Esophagus (tissue), 2 donors: ENCODE results near the gene NCBP1. TPM values are rescaled to one million over a fixed set of nuclear protein-coding genes. Genes with fewer than 3 reads are reported as not detected.

Experiments used
- H3K27ac ChIP-seq, 2 donors: one replicate each; pipeline ENCODE4 v1.5.1; 2013; ENCODE audit warnings: low read depth in 2 of 2, mild to moderate bottlenecking in 2 of 2, inconsistent platforms in 1 of 2, low read length in 1 of 2, moderate library complexity in 1 of 2
- H3K27me3 ChIP-seq, 2 donors: one replicate each; pipeline ENCODE4 v1.6.1; 2013; ENCODE audit warnings: low read length in 2 of 2, control low read depth in 1 of 2, mild to moderate bottlenecking in 1 of 2; ENCODE audit not compliant: insufficient read depth in 2 of 2, control insufficient read depth in 1 of 2
- H3K36me3 ChIP-seq, 2 donors: one replicate each; pipeline ENCODE4 v1.6.1; 2013; ENCODE audit warnings: low read length in 1 of 2; ENCODE audit not compliant: control insufficient read depth in 2 of 2, insufficient read depth in 2 of 2
- H3K4me1 ChIP-seq, 2 donors: one replicate each; pipeline ENCODE4 v1.6.1; 2013; ENCODE audit warnings: low read length in 1 of 2; ENCODE audit not compliant: control insufficient read depth in 2 of 2, insufficient read depth in 2 of 2
- H3K4me3 ChIP-seq, 2 donors: one replicate each; pipeline ENCODE4 v1.5.1; 2013; ENCODE audit warnings: low read length in 2 of 2, mild to moderate bottlenecking in 2 of 2, low read depth in 1 of 2, moderate library complexity in 1 of 2
- H3K9me3 ChIP-seq, 2 donors: one replicate each; pipeline ENCODE4 v1.6.1; 2013; ENCODE audit warnings: mild to moderate bottlenecking in 2 of 2, low read depth in 1 of 2, low read length in 1 of 2, moderate library complexity in 1 of 2; ENCODE audit not compliant: control insufficient read depth in 2 of 2, insufficient read depth in 1 of 2
- WGBS, 2 donors: extraction: QIAGEN DNeasy Blood & Tissue Kit; methylation state at CpG; one replicate each; pipeline ENCODE4 v1.1.7; 2013; 5-methylcytosine and 5-hydroxymethylcytosine counted together
- polyA plus RNA-seq, 2 donors: library from polyadenylated mRNA; stranded (reverse); fragments of 200-250 nt; gene quantifications; one replicate each; pipeline ENCODE4 v1.2.3, GENCODE V29; 2013
- donor health status: healthy with polysubstance abuse.
- donor health status: Bipolar disorder and iron deficiency.

Gene NCBP1
- polyA plus RNA-seq, 2 donors, result 6.7 to 8.1 TPM

DNA sequence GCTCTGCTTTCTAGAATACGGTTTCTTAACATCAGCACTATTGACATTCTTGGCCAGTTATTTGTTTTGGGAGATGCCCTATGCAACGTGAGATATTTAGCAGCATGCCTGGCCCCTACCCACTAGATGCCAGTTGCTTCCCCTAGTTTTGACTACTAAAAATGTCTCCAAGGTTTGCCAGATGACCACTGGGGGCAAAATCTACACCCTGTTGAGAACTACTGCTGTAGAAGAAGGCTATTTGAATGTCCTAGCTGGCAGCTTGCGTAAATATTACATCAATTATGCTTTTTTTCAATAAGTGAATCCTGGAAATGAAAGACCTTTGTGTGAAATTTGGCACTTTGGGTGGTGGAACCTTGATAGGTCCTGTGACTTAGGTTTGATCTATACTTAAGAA, 5.0 kb downstream of the NCBP1 start:
- Histone ChIP-seq H3K4me1 (no peaks in the 10 kb centered on the region), H3K27me3 (no peaks in the 10 kb centered on the region), H3K27ac (no peak overlapping the region), H3K4me3 (no peak overlapping the region), H3K9me3 (no peaks in the 10 kb centered on the region), H3K36me3 (peaks cover 0 to 2% of the 10 kb centered on the region in 2 donors)
- WGBS, 2 donors, result 75% methylated on average over 3 of the region's 3 CpGs

DNA sequence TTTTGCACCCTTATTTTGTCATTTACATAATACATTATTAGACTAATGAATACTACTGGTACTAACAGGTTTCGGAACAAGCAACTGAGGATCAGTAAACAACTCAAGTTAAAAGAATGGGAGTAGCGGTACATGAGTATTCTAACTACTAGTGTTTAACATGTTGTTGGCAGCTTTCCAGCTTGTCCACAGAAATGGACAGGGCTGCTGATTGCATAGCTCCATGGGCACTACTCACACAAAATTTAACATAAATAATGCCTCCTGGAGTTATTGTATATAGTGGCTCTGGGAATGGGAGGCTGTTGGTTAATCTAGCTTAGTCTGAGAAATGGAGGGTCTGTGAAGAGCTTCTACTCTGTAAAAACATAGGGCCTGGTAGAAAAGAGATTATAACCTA, 6.7 kb downstream of the NCBP1 start:
- no peaks in the 10 kb centered on the region for H3K9me3 ChIP-seq
- peaks cover 2 to 4% of the 10 kb centered on the region in 2 donors for H3K36me3 ChIP-seq
- H3K27me3 ChIP-seq, result no peaks in the 10 kb centered on the region
- WGBS, 2 donors, result 72 to 88% methylated on average over 2 of the region's 2 CpGs
- H3K4me1 ChIP-seq, result no peaks in the 10 kb centered on the region
- H3K27ac ChIP-seq, result no peak overlapping the region
- H3K4me3 ChIP-seq, result no peak overlapping the region

DNA sequence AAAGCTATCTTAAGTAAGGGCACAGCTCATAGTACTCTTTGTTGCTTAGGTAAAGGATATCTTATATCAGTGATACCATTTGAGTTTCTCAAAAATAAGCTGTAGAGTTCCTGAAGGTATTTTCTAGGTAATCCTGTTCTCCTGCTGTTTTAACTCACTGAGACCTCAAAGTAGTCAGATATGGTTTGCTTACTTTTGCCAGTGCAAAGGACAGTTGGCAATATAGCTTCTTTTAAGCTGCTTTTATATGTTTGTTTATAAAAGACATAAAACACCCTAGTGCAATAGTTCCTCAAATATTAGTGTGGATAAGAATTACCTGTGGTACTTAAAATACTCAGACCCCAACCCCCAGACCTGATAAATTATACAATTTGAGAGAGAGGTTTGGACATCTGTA, 12.1 kb downstream of the NCBP1 start:
- Histone ChIP-seq H3K27me3 (no peaks in the 10 kb centered on the region), H3K4me1 (no peaks in the 10 kb centered on the region), H3K27ac (no peak overlapping the region), H3K4me3 (no peak overlapping the region), H3K36me3 (peaks cover 7 to 8% of the 10 kb centered on the region in 2 donors), H3K9me3 (no peaks in the 10 kb centered on the region)

DNA sequence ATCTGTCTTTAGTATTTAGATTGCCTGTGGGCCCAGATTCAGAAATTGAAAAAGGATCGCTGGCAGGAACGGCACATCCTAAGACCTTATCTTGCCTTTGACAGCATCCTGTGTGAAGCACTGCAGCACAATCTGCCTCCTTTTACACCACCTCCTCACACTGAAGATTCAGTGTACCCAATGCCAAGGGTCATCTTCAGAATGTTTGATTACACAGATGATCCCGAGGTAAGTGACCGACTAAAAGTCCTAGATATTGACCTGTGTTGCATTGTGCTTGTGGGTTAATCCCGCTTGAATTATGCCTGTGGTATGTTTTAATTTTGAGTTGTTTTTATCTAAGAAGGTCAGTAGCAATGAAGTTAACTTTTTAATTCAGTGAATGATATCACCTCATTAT, 14.4 kb downstream of the NCBP1 start:
- WGBS, 2 donors, result 95 to 96% methylated on average over 5 of the region's 5 CpGs
- Histone ChIP-seq H3K27me3 (no peaks in the 10 kb centered on the region), H3K27ac (no peak overlapping the region), H3K9me3 (no peaks in the 10 kb centered on the region), H3K4me3 (no peak overlapping the region), H3K4me1 (no peaks in the 10 kb centered on the region), H3K36me3 (peaks cover 7 to 8% of the 10 kb centered on the region in 2 donors)

- Histone ChIP-seq H3K27me3 (no peaks in the 10 kb centered on the region), H3K36me3 (peaks cover 5 to 12% of the 10 kb centered on the region in 2 donors)
- 79 to 84% methylated on average over 3 of the region's 3 CpGs for WGBS, 2 donors
Observed at GRCh38 chr9:97651646-97652045, 18.0 kb downstream of the NCBP1 start.

GRCh38 chr9:97658707-97659106, 25.1 kb downstream of the NCBP1 start:
- H3K4me1 ChIP-seq, result no peaks in the 10 kb centered on the region
- peaks cover 5 to 6% of the 10 kb centered on the region in 2 donors for H3K36me3 ChIP-seq
- no peaks in the 10 kb centered on the region for H3K27me3 ChIP-seq
- no peak overlapping the region for H3K27ac ChIP-seq
- H3K4me3 ChIP-seq, result no peak overlapping the region
- 64 to 73% methylated on average over 1 of the region's 1 CpG for WGBS, 2 donors
- no peaks in the 10 kb centered on the region for H3K9me3 ChIP-seq

More at GRCh38 chr9:97651646-97652045, 18.0 kb downstream of the NCBP1 start:
- Histone ChIP-seq H3K9me3 (no peaks in the 10 kb centered on the region), H3K27ac (no peak overlapping the region), H3K4me1 (no peaks in the 10 kb centered on the region), H3K4me3 (no peak overlapping the region)

- H3K36me3 ChIP-seq, result peaks cover 4 to 12% of the 10 kb centered on the region in 2 donors
- no peaks in the 10 kb centered on the region for H3K4me1 ChIP-seq
- no peak overlapping the region for H3K27ac ChIP-seq
- 91 to 94% methylated on average over 3 of the region's 3 CpGs for WGBS, 2 donors
- H3K27me3 ChIP-seq, result no peaks in the 10 kb centered on the region
- H3K4me3 ChIP-seq, result no peak overlapping the region
- no peaks in the 10 kb centered on the region for H3K9me3 ChIP-seq
Observed at GRCh38 chr9:97659771-97660170, 26.1 kb downstream of the NCBP1 start.

DNA sequence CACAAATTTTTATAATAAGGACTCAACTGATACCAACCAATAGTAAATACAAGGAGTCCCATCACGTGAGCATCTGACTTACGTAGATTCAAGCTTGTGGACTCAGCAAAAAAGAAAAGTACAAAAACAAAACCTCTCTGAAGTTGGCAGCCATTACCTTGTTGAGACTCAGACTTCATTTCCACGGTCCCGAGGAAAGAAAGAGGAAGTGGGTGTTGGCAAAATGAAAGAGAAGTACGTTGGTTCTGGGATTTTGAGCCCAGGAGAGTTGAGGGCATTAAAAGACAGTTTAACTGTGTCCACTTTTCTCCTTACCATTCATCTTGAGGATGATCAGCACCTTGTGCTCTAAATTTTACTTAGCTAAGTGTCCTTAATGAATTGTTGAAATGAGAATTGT, 26.7 kb downstream of the NCBP1 start:
- Histone ChIP-seq H3K9me3 (no peaks in the 10 kb centered on the region), H3K27ac (no peak overlapping the region), H3K4me3 (no peak overlapping the region), H3K4me1 (no peaks in the 10 kb centered on the region), H3K27me3 (no peaks in the 10 kb centered on the region), H3K36me3 (peaks cover 6 to 13% of the 10 kb centered on the region in 2 donors)
- 78 to 79% methylated on average over 5 of the region's 5 CpGs for WGBS, 2 donors

GRCh38 chr9:97660847-97661246, 27.2 kb downstream of the NCBP1 start:
- Histone ChIP-seq H3K4me3 (no peak overlapping the region), H3K9me3 (no peaks in the 10 kb centered on the region), H3K36me3 (peaks cover 8 to 13% of the 10 kb centered on the region in 2 donors), H3K27me3 (no peaks in the 10 kb centered on the region), H3K4me1 (no peaks in the 10 kb centered on the region), H3K27ac (no peak overlapping the region)
- WGBS, 2 donors, result 90 to 95% methylated on average over 2 of the region's 2 CpGs

GRCh38 chr9:97665742-97666141, 32.1 kb downstream of the NCBP1 start:
- no peaks in the 10 kb centered on the region for H3K9me3 ChIP-seq
- H3K4me1 ChIP-seq, result no peaks in the 10 kb centered on the region
- H3K4me3 ChIP-seq, result no peak overlapping the region
- H3K27ac ChIP-seq, result no peak overlapping the region
- peaks cover 12 to 17% of the 10 kb centered on the region in 2 donors for H3K36me3 ChIP-seq
- H3K27me3 ChIP-seq, result no peaks in the 10 kb centered on the region
- WGBS, 2 donors, result 88 to 89% methylated on average over 3 of the region's 3 CpGs
